Mammary epithelial cell (primary cell): ENCODE data around the gene SRPK2.

Experiments used
- CTCF ChIP-seq, 2 donors: IDR thresholded peaks in 1 of 2; conservative IDR thresholded peaks in 1 of 2; 2 replicates each; pipeline ENCODE4 v1.5.1; 2011 to 2012; ENCODE audit warnings: inconsistent platforms in 2 of 2, low read length in 2 of 2, mild to moderate bottlenecking in 2 of 2, control low read depth in 1 of 2, low read depth in 1 of 2; ENCODE audit not compliant: insufficient read depth in 1 of 2; ENCODE audit errors: extremely low read depth in 1 of 2
- EZH2 ChIP-seq: IDR thresholded peaks from 2 replicates; pipeline ENCODE4 v1.6.1; 2012; ENCODE audit warnings: low read length, inconsistent platforms, borderline replicate concordance

GRCh38 chr7:105131033-105131656 is 257.6 kb downstream of the SRPK2 start:
- TF ChIP-seq CTCF (conservative IDR thresholded peaks at IDR 0.05 in 1 of 2, IDR thresholded peaks at IDR 0.05 in 1 of 2; ENCODE audit: extremely low read depth in 1 of 2, insufficient read depth in 1 of 2, low read depth in 1 of 2, low read length in 2 of 2) (no peak), EZH2 (no peak)
